ENCODE results near the gene POLR3H.

The POLR3H gene

GRCh38 chr22:41481925-41482318, 62.3 kb downstream of the POLR3H start:
- no peak for DNase-seq (ENCODE audit: low spot score)

GRCh38 chr22:41481131-41481830, 63.0 kb downstream of the POLR3H start:
- DNase-seq (ENCODE audit: low spot score) = no peak

GRCh38 chr22:41480397-41480735, 63.9 kb downstream of the POLR3H start:
- DNase-seq (ENCODE audit: low spot score) = no peak

GRCh38 chr22:41479671-41480396, 64.4 kb downstream of the POLR3H start:
- DNase-seq (ENCODE audit: low spot score) = no peak

GRCh38 chr22:41478891-41479521, 65.3 kb downstream of the POLR3H start:
- no peak for DNase-seq (ENCODE audit: low spot score)

GRCh38 chr22:41478473-41478872, 65.8 kb downstream of the POLR3H start:
- no peak for DNase-seq (ENCODE audit: low spot score)

Measured in LoVo (cell line).